NT2/D1 (cell line): ENCODE results near the gene BSND.

Source experiments
- DNase-seq: peaks from one replicate; pipeline ENCODE4 v3.0.0-alpha.2; 2011; ENCODE audit warnings: low read depth, low spot score
- H3K27me3 ChIP-seq: 2 replicates; pipeline ENCODE4 v1.6.0; 2011; ENCODE audit warnings: mild to moderate bottlenecking; ENCODE audit not compliant: insufficient read length, insufficient read depth
- H3K36me3 ChIP-seq: 2 replicates; pipeline ENCODE4 v1.6.1; 2011; ENCODE audit warnings: mild to moderate bottlenecking, low read length, mixed read lengths; ENCODE audit not compliant: insufficient read depth, insufficient read length
- H3K4me1 ChIP-seq: 2 replicates; pipeline ENCODE4 v1.5.1; 2011; ENCODE audit not compliant: insufficient read depth, insufficient read length
- H3K4me3 ChIP-seq: 2 replicates; pipeline ENCODE4 v1.5.1; 2011; ENCODE audit warnings: low read depth; ENCODE audit not compliant: insufficient read length
- H3K9ac ChIP-seq: 2 replicates; pipeline ENCODE4 v1.6.0; 2011; ENCODE audit warnings: low read depth; ENCODE audit not compliant: insufficient read length
- H3K9me3 ChIP-seq: 2 replicates; pipeline ENCODE4 v1.5.1; 2011; ENCODE audit warnings: mild to moderate bottlenecking, low read length; ENCODE audit not compliant: insufficient read depth
- SUZ12 ChIP-seq: IDR thresholded peaks from 2 replicates; pipeline ENCODE4 v1.6.1; 2011; ENCODE audit not compliant: insufficient read length, insufficient read depth; ENCODE audit errors: extremely low read depth
- YY1 ChIP-seq: IDR thresholded peaks from 2 replicates; pipeline ENCODE4 v1.6.1; 2011; ENCODE audit not compliant: insufficient read length, insufficient read depth
- ZNF274 ChIP-seq: IDR thresholded peaks from 2 replicates; pipeline ENCODE4 v1.6.1; 2011; ENCODE audit warnings: mild to moderate bottlenecking, low read depth, low read length

Gene BSND

GRCh38 chr1:55040083-55040932, 41.6 kb downstream of the BSND start:
- Histone ChIP-seq H3K27me3 (peaks cover 6% of the 10 kb centered on the region), H3K9me3 (no peaks in the 10 kb centered on the region), H3K9ac (peak overlapping the region; percentile 89), H3K4me1 (peaks cover 13% of the 10 kb centered on the region), H3K36me3 (peaks cover 4% of the 10 kb centered on the region), H3K4me3 (peak overlapping the region; percentile 66)
- DNase-seq, result no peak
- TF ChIP-seq ZNF274, result no peak
- TF ChIP-seq SUZ12, result no peak
- no peak for TF ChIP-seq YY1

DNA sequence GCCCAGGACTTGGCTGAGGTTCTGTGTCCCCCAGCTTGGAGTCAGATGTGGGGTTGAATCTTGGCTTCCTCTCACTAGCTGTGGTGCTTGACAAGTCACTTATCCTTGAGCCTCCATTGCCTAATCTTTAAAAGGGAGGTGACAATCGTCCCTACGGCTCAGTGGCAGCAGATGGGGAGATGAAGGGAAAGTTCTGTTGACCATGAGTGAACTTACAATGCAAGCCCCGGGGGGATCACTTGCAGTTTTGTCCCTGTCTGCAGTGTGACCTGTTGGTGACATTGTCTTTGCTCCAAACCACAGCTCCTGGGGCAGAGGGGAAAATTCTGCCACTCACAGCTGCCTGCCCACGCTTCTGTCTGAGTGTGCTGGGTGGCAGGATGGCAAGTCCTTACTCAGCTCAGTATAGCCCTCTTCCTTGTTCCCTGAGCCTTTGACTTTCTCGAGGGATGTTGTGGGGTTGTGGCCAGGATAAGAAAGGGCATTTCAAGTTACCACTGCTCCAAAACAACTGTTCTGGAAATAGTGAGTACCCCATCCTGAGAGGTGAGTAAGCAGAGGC, 42.3 kb downstream of the BSND start:
- TF ChIP-seq YY1 (no peak), ZNF274 (no peak), SUZ12 (no peak)
- Histone ChIP-seq H3K27me3 (peaks cover 6% of the 10 kb centered on the region), H3K4me1 (peaks cover 13% of the 10 kb centered on the region), H3K9ac (peak overlapping the region; percentile 89), H3K9me3 (no peaks in the 10 kb centered on the region), H3K4me3 (peak overlapping the region; percentile 66), H3K36me3 (peaks cover 5% of the 10 kb centered on the region)
- DNase-seq, result no peak

GRCh38 chr1:55041613-55042012, 42.9 kb downstream of the BSND start:
- Histone ChIP-seq H3K27me3 (peaks cover 6% of the 10 kb centered on the region), H3K9ac (no peak overlapping the region), H3K9me3 (no peaks in the 10 kb centered on the region), H3K36me3 (peaks cover 7% of the 10 kb centered on the region), H3K4me3 (no peak overlapping the region), H3K4me1 (peaks cover 13% of the 10 kb centered on the region)
- DNase-seq, result no peak
- TF ChIP-seq SUZ12 (no peak), ZNF274 (no peak), YY1 (no peak)

- DNase-seq, result no peak
- no peak overlapping the region for H3K4me3 ChIP-seq
- no peak for TF ChIP-seq YY1
- no peak for TF ChIP-seq ZNF274
- no peak for TF ChIP-seq SUZ12
- H3K36me3 ChIP-seq, result peaks cover 14% of the 10 kb centered on the region
- H3K9ac ChIP-seq, result no peak overlapping the region
- H3K9me3 ChIP-seq, result no peaks in the 10 kb centered on the region
- peaks cover 6% of the 10 kb centered on the region for H3K27me3 ChIP-seq
- peaks cover 10% of the 10 kb centered on the region for H3K4me1 ChIP-seq
Measured at GRCh38 chr1:55043011-55043410, 44.3 kb downstream of the BSND start.

- Histone ChIP-seq H3K27me3 (peaks cover 4% of the 10 kb centered on the region), H3K4me3 (no peak overlapping the region), H3K9me3 (no peaks in the 10 kb centered on the region), H3K36me3 (peaks cover 14% of the 10 kb centered on the region), H3K9ac (no peak overlapping the region), H3K4me1 (peaks cover 7% of the 10 kb centered on the region)
- no peak for DNase-seq
- TF ChIP-seq ZNF274 (no peak), YY1 (no peak), SUZ12 (no peak)
Measured at GRCh38 chr1:55043726-55044125, 45.0 kb downstream of the BSND start.

DNA sequence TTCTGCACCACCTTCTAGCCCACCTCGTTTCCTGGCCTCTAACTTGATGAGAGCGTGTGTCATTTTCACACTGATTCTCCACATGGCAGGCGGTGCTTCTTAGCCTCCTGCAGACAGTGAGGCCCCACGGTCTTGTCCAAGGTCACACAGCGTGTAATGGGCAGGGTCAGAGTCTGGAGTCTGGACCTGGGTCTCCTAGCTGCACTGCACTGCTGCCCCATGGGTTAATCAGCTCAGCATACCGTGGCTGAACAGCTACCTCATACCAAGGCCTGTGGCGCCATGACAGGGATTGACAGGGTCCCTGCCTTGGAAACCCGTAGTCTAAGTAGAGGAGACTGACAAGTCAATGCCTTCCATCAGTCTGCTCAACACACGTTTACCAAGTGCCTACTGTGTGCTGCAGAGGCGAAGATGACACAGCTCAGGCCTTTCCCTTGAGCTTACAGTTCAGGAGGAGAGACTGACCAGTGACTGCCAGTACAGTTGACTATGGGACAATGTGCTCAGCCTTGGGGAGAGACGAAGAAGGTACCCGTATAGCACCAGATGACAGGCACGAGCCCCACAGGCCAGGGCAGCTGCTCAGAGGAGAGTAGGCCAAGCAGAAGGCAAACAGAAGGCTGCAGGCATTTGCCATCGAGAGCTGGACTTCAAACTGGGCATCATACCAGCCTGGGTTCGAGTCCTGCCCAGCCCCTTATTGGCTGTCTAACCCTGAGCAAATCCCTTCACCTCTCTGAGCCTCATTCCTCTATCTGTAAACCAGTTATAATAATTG, 46.1 kb downstream of the BSND start:
- Histone ChIP-seq H3K4me3 (no peak overlapping the region), H3K4me1 (peaks cover 13% of the 10 kb centered on the region), H3K9ac (no peak overlapping the region), H3K27me3 (peaks cover under 1% of the 10 kb centered on the region), H3K9me3 (no peaks in the 10 kb centered on the region), H3K36me3 (peaks cover 14% of the 10 kb centered on the region)
- no peak for DNase-seq
- TF ChIP-seq YY1 (no peak), ZNF274 (no peak), SUZ12 (no peak)

DNA sequence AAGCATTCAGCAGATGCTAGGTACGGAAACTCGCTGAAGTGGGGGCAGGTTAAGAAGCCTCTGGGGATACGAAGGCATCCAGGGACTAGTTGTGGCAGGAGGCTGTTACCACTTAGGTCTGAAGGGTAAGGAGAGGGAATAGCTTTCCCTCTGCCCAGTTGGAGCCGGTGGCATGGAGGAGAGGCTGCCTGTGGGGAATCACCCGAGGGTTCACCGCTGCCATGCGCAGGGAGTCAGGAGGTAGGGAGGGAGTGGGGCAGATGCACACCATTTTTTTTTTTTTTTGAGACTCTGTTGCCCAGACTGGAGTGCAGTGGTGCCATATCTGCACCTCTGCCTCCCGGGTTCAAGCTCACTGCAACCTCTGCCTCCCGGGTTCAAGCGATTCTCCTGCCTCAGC, 46.7 kb downstream of the BSND start:
- no peak for DNase-seq
- Histone ChIP-seq H3K27me3 (no peaks in the 10 kb centered on the region), H3K9ac (no peak overlapping the region), H3K4me3 (no peak overlapping the region), H3K4me1 (peaks cover 13% of the 10 kb centered on the region), H3K36me3 (peaks cover 14% of the 10 kb centered on the region), H3K9me3 (no peaks in the 10 kb centered on the region)
- TF ChIP-seq SUZ12 (no peak), ZNF274 (no peak), YY1 (no peak)
